ENCODE data around the gene FAM89A.

DNA sequence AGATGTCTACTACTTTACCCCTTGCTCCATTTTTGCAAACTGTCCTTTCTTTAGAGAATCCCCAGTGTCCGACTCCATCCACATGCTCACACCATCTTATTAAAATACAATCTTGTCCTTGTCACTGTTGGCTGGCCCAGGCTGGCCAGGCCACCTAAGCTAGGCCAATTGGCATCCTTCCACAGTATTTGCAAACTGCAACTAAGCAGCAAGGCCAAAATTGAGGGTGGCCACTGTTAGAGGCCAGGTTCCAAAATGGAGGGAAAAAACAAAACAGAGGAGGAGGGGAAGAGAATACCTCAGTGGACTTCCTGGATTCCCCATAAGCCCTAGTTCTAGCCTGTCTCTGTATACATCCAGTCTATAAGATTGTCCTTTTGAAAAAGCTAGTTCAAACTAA is 4.3 kb downstream of the FAM89A start:
- TF ChIP-seq CTCF (conservative IDR thresholded peaks at IDR 0.05; ENCODE audit: low read length) (no peak), EZH2phosphoT487 (IDR thresholded peaks at IDR 0.05; ENCODE audit: borderline replicate concordance) (no peak)
